Rectal smooth muscle tissue (tissue), 1 donor: ENCODE data around the gene CUBN.

Experiments
- H3K27ac ChIP-seq: one replicate; pipeline ENCODE4 v1.7.0; 2013; ENCODE audit warnings: low read depth, low read length, inconsistent platforms
- H3K27me3 ChIP-seq: one replicate; pipeline ENCODE4 v1.7.0; 2013; ENCODE audit warnings: low read length; ENCODE audit not compliant: control insufficient read depth, insufficient read depth
- H3K36me3 ChIP-seq: one replicate; pipeline ENCODE4 v1.7.0; 2013; ENCODE audit warnings: low read length; ENCODE audit not compliant: control insufficient read depth, insufficient read depth
- H3K4me1 ChIP-seq: one replicate; pipeline ENCODE4 v1.7.0; 2013; ENCODE audit warnings: low read length; ENCODE audit not compliant: control insufficient read depth, insufficient read depth
- H3K4me3 ChIP-seq: one replicate; pipeline ENCODE4 v1.7.0; 2013; ENCODE audit warnings: low read length
- H3K9ac ChIP-seq: one replicate; pipeline ENCODE4 v1.7.0; 2013; ENCODE audit warnings: low read length

Gene CUBN

DNA sequence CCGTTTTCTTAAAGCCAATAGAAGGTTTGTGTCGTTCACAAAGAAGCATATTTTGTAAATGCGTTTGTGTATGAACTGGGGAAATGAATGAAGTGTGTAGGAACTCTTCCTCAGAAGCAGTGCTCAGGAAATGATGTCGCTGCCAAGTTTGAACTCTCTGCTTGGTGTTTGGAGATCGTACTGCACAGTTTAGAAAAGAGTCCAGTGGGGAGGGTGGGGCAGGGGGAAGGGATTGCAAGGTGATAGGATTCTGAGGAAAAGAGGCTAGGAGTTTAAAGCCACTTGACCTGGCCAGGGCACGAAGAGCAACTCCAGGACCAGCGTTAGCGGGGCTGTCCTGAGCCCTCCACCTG is 122.2 kb downstream of the CUBN start:
- no peak overlapping the region for H3K4me3 ChIP-seq
- H3K27ac ChIP-seq: peak overlapping the region; percentile 55
- no peaks in the 10 kb centered on the region for H3K36me3 ChIP-seq
- peaks cover 3% of the 10 kb centered on the region for H3K4me1 ChIP-seq
- no peaks in the 10 kb centered on the region for H3K27me3 ChIP-seq
- H3K9ac ChIP-seq: no peak overlapping the region

DNA sequence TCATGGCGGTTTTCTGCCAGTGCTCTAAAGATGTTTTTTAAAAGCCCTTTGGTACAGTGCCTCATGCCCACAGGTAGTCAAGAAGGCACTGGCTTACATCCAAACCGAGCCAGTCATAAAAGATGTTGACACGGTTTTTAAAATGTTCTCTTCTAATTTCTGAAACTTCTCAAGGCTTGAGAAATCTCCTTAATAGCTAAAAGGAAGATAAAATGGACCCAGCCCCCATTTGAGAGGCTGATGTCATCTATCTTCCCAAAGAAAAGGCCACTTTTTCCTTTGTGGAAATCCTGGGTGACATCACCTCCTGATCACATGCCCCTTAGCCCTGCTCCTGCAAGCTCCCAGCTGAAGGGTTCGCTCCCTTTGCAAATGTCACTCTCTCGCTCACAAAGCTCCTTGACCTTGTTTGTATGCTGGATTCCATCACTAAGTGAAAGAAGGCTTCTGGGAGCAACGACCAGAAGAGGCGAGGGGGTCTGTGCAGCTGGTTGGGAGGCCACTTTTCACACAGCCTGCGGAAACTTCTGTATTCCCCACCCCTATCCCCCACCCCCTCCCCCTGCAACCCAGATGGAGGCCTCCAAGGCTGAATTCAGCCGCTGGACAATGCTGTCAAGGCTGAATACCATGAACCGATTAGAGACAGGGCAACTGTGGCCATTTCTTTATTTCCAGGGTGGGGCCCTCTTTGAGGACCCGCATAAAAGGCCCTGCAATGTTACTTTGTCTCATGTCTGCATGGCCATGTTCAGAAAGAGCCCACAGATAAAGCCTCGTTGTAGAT is 122.8 kb downstream of the CUBN start:
- Histone ChIP-seq H3K27ac (peak overlapping the region; percentile 60), H3K4me1 (peaks cover 3% of the 10 kb centered on the region), H3K27me3 (no peaks in the 10 kb centered on the region), H3K4me3 (no peak overlapping the region), H3K36me3 (no peaks in the 10 kb centered on the region), H3K9ac (no peak overlapping the region)

DNA sequence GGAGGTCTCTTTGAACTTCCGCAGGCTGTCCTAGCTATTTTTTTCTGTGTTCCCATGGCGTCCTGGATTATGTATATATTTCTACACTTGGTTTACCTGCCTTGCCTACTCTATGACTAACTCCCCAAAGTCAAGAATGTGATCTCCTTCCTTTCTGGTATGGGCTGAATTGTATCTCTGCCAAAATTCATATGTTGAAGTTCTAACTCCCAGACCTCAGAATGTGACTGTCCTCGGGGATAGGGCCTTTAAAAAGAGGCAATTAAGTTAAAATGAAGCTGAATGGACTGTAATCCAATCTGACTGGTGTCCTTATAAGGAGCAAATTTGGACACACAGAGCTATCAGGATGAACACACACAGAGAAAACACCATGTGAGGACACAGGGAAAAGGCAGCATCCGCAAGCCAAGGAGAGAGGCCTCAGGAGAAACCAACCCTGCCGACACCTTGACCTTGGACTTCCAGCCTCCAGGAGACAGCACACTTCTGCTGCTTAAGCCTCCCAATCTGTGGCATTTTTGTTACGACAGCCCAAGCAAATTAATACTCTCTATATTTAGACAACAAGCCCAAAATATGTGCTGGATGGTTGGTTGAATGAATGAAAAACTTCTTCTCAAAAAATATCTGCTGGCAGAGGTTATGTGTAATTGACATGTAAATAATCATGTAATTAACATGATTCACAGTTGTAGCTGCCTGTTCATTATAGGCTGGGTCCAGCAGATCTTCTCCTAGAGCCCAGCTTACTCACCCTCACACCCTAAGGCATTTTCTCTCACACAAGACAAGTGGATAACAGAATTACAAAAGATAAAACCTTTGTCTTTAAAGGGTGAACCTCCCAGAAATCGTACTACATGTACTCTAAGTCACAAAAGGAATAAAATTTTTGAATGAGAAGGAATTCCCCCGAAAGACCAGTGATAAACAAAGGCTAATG is 123.7 kb downstream of the CUBN start:
- Histone ChIP-seq H3K9ac (no peak overlapping the region), H3K4me1 (peaks cover 3% of the 10 kb centered on the region), H3K27me3 (no peaks in the 10 kb centered on the region), H3K36me3 (no peaks in the 10 kb centered on the region), H3K27ac (peak overlapping the region; percentile 60), H3K4me3 (no peak overlapping the region)

DNA sequence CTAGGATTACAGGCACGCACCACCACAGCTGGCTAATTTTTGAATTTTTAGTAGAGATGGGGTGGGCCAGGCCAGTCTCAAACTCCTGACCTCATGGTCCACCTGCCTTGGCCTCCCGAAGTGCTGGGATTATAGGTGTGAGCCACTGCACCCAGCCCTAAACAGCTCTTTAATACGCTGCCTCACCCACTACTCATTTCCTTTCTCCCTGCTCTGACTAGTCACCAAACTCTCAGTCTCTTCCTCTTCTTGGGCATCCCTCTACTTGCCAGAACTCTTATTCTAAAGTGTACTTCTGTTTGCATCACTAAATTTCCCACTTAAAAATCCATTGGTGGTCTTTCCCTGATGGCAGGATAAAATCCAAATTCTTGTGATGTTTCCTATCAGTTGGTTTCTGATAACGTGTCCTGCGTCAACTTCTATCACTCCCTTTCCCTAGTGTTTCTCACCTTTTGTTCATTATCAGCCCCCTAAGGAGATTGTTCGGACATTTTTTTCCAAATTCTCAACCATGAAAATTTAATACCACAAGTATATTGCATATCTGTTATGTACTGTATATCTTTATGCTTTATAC is 124.7 kb downstream of the CUBN start:
- Histone ChIP-seq H3K27me3 (no peaks in the 10 kb centered on the region), H3K4me3 (no peak overlapping the region), H3K27ac (no peak overlapping the region), H3K36me3 (no peaks in the 10 kb centered on the region), H3K9ac (no peak overlapping the region), H3K4me1 (peaks cover 3% of the 10 kb centered on the region)

DNA sequence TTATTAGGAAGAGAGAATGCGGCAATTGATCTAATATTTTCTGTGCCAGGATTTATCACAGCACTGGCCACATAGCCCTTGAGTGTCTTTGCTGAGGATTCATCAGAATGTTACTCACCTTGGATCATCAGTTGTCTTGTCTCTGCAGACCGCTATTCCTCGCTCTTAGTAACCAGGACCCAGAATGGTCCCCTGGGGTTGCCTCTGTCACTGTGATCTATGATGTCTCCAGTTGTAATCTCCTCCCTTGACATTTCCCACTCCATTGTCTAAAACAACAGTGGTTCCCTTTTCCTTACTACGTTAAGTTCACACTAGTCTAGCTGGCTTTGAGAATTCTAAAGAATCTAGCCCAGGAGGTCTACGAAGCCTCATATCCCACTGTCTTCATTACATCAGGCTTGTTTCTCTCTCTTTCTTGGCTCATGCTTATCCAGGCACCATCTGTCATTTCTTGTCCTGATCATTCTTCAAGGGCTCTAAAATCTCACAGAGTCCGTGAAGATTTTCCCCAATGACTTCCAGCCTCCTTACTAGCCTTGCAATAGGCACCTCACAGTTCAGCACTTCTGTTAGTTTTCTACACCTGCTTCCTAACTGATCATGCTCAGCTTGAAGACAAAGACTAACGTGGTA is 125.8 kb downstream of the CUBN start:
- Histone ChIP-seq H3K36me3 (no peaks in the 10 kb centered on the region), H3K27me3 (no peaks in the 10 kb centered on the region), H3K9ac (no peak overlapping the region), H3K4me1 (peaks cover 2% of the 10 kb centered on the region), H3K4me3 (no peak overlapping the region), H3K27ac (peak overlapping the region; percentile 37)

DNA sequence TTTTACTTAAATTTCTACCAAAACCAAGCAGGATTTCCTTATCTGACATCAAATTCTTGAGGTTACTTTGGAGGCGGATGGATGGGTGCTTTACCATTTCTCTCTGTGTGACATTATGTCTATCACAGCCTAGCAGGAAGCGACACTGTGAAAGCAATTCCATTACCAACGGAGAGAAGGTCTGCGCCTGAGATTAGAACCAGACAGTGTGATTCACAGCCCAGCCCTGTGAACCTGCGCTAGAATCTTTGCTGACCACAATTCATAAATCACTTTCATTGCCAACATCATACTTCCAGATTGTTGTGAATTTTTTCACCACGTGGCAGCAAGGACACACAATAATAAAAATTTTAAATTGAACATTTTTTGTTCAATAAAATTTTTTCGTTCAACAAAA is 126.5 kb downstream of the CUBN start:
- peak overlapping the region; percentile 64 for H3K27ac ChIP-seq
- no peaks in the 10 kb centered on the region for H3K4me1 ChIP-seq
- H3K36me3 ChIP-seq: no peaks in the 10 kb centered on the region
- no peaks in the 10 kb centered on the region for H3K27me3 ChIP-seq
- H3K9ac ChIP-seq: no peak overlapping the region
- no peak overlapping the region for H3K4me3 ChIP-seq

DNA sequence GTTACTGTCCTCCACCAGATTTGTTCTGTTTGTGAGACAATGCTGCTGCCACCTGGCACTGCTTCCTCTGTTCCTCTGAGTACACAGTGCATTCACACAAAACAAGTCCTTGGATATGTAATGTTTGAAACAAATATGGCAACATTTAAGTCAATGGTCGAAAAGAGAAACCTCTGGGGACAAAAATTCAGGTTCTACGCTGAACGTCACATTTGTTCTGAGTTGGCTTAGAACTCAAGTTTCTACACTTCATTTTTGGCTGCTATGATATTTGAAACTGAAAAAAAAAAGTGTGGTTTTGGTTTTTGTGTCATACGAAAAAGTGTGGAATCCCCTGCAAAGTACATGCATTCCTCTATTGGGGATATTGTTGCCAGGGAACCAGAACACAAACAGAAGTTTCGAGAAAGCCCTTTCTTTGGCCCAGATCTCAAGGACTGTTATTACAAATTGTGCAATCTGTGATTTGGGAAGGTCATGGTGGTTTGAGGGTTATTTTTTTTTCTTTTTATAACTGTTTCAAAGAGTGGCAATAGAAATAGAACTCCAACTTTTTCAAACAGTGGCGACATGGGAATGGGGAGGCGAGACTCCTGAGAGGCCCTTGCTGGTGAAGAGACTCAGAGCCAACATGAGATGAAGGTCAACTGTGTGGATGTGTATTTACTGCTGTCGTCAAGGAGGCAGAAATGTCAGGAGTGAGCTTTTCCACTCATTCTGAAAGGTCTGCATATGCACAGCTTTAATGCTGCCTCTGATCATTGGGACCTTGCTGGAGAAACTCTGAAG is 127.5 kb downstream of the CUBN start:
- Histone ChIP-seq H3K9ac (no peak overlapping the region), H3K4me1 (no peaks in the 10 kb centered on the region)

DNA sequence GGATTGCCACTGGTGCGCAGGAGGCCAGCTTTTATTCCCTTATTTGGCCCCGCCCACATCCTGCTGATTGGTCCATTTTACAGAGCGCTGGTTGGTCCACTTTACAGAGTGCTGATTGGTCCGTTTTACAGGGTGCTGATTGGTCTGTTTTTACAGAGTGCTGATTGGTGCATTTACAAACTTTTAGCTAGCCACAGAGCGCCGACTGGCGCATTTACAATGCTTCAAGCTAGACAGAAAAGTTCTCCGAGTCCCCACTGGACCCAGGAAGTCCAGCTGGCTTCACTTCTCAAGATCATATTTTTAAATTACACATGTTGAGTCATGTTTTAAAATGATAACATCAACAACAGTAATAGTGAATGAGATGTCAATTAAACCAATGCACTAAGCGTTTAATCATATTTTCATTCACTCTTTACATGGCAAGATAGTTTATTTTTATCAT is 128.3 kb downstream of the CUBN start:
- Histone ChIP-seq H3K27ac (peak overlapping the region; percentile 68), H3K27me3 (no peaks in the 10 kb centered on the region), H3K9ac (no peak overlapping the region), H3K36me3 (no peaks in the 10 kb centered on the region), H3K4me3 (no peak overlapping the region), H3K4me1 (no peaks in the 10 kb centered on the region)

More for the DNA sequence above, 127.5 kb downstream of the CUBN start:
- H3K36me3 ChIP-seq: no peaks in the 10 kb centered on the region
- H3K4me3 ChIP-seq: no peak overlapping the region
- no peaks in the 10 kb centered on the region for H3K27me3 ChIP-seq
- peak overlapping the region; percentile 68 for H3K27ac ChIP-seq

DNA sequence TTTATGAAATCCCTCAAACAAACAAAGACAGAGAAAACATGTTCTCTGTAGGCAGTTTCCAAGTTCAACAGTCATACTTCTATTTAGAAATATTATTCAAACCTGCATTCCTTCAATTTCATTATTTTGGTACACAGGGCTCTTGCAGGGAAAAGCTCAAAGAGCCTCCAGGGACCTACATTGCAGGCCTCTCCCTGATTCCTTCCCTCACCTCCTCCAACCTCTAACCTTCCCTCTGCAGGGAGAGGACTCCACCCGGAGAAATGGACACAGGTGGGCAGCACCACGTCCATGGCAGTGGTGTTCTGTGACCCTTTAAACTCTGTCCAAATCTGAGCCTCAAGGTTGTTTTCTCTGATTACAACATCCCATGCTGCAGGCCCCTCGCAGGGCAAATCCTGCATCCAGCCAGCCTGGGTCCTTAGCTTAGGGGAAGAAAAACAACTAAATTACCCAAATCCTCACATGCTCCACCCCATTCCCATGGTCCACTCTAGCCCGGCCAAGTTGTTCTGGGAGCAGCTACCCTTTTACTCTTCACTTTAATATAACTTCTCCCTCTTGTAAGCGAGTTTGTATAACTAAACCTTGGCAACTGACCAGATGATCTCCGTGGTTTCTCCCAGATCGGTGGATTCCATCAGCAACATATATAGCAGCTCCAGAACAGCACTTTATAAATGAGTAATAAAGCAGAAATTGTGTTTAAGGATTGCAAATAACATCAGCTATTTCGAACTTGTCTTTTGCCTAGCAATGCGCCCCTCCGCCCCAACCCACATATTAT is 129.8 kb downstream of the CUBN start:
- Histone ChIP-seq H3K36me3 (no peaks in the 10 kb centered on the region), H3K4me1 (no peaks in the 10 kb centered on the region), H3K4me3 (no peak overlapping the region), H3K27ac (peak overlapping the region; percentile 54), H3K9ac (no peak overlapping the region), H3K27me3 (no peaks in the 10 kb centered on the region)

DNA sequence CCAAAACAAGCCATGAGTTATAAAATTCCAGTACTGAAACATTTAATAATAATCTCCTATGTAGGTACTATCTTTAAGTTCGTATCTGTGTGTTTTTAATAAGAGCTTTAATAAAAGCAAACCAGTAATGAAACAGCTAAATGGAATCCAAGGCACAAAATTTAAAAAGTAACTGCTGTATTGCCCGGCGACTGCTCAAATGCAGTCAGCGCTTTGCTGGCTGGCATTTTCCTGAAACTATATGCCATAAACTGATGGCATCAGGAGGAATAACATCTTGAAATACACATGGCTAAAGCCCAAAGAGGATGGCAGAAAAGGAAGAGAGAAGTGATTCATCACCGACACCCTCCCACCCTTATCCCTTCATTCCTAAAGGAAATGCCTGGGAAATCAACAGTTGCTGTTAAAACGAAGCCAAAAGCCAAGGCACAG is 133.1 kb downstream of the CUBN start:
- Histone ChIP-seq H3K27ac (no peak overlapping the region), H3K4me1 (no peaks in the 10 kb centered on the region), H3K27me3 (no peaks in the 10 kb centered on the region), H3K4me3 (no peak overlapping the region), H3K9ac (no peak overlapping the region), H3K36me3 (no peaks in the 10 kb centered on the region)
